ENCODE measurements around the gene RARRES1.

GRCh38 chr3:158751316-158751715 is 19.1 kb upstream of the RARRES1 start:
- no peak for TF ChIP-seq CTCF (IDR thresholded peaks at IDR 0.05)
- no peak for TF ChIP-seq POLR2A (IDR thresholded peaks at IDR 0.05)
